ENCODE data around the gene NAALADL1. TPM values are rescaled to one million over a fixed set of nuclear protein-coding genes. Genes with fewer than 3 reads are reported as not detected.
"Not testable (repeated sequence)": the region's sequence is repeated elsewhere in the genome, so short reads cannot be mapped to it uniquely, and the experiment has no call there.

NAALADL1 gene
- total RNA-seq, 1 donor from 2014 or later: 13.4 TPM

GRCh38 chr11:65026810-65027209 is 31.5 kb downstream of the NAALADL1 start:
- ChIA-PET CTCF (interaction anchor here (0.9 to 2.1 kb wide), 3 partner anchors 13 to 103 kb away, joined by 3 to 5 read pairs (median 4); partner anchors contain the start of genes ARL2 and TM7SF2), POLR2A (interaction anchor here (0.6 to 1.5 kb wide), 7 partner anchors 11 to 283 kb away, joined by 3 to 9 read pairs (median 4); partner anchors contain the start of genes ARL2, PPP2R5B, RASGRP2 and SAC3D1)
- H3K4me3 Mint-ChIP-seq: peak overlapping the region; percentile 85
- ATAC-seq (ENCODE audit: low read depth) (no peak), DNase-seq (no peak)
- peak overlapping the region; percentile 88 for H3K27ac Mint-ChIP-seq
- H3K36me3 Mint-ChIP-seq (ENCODE audit: low read depth): peaks cover 7% of the 10 kb centered on the region
- no peak for TF ChIP-seq CTCF (IDR thresholded peaks at IDR 0.05)
- no peaks in the 10 kb centered on the region for H3K27me3 Mint-ChIP-seq
- intact Hi-C loops (cut with micrococcal nuclease): loop anchor here (1.0 to 5.0 kb wide), 9 partner anchors 13 to 545 kb away; partner anchors contain the start of genes ARL2, ATG2A, CAPN1 and CDCA5
- H3K9me3 Mint-ChIP-seq: no peaks in the 10 kb centered on the region
- H3K4me1 Mint-ChIP-seq: peaks cover 21% of the 10 kb centered on the region

- H3K27ac Mint-ChIP-seq; H3K4me3 Mint-ChIP-seq; intact Hi-C loops (cut with micrococcal nuclease); H3K9me3 Mint-ChIP-seq; POLR2A ChIA-PET; DNase-seq; H3K27me3 Mint-ChIP-seq; CTCF ChIA-PET; ATAC-seq (ENCODE audit: low read depth): not testable (repeated sequence)
- H3K36me3 Mint-ChIP-seq (ENCODE audit: low read depth): peaks cover 28% of the 10 kb centered on the region
- H3K4me1 Mint-ChIP-seq: peaks cover 18% of the 10 kb centered on the region
These were observed 34.9 kb downstream of the NAALADL1 start for GRCh38 chr11:65023502-65023901.

- peaks cover 5% of the 10 kb centered on the region for H3K4me1 Mint-ChIP-seq
- H3K36me3 Mint-ChIP-seq (ENCODE audit: low read depth): peaks cover 39% of the 10 kb centered on the region
- DNase-seq: no peak
- ChIA-PET CTCF (no interaction called here), POLR2A (interaction anchor here (0.6 kb wide), 1 partner anchor 223 kb away, joined by 9 read pairs; no protein-coding TSS in a partner anchor)
- H3K4me3 Mint-ChIP-seq: no peak overlapping the region
- ATAC-seq (ENCODE audit: low read depth): no peak
- H3K27ac Mint-ChIP-seq: no peak overlapping the region
- no peaks in the 10 kb centered on the region for H3K27me3 Mint-ChIP-seq
- intact Hi-C loops (cut with micrococcal nuclease): no loop called here
- H3K9me3 Mint-ChIP-seq: no peaks in the 10 kb centered on the region
- no peak for TF ChIP-seq CTCF (IDR thresholded peaks at IDR 0.05)
These were observed 36.8 kb downstream of the NAALADL1 start for GRCh38 chr11:65021509-65021908.

GRCh38 chr11:65021003-65021402 is 37.4 kb downstream of the NAALADL1 start:
- CTCF ChIA-PET: no interaction called here
- DNase-seq (no peak), ATAC-seq (ENCODE audit: low read depth) (no peak)
- intact Hi-C loops (cut with micrococcal nuclease): no loop called here
- H3K4me1 Mint-ChIP-seq: peaks cover 9% of the 10 kb centered on the region
- peaks cover 42% of the 10 kb centered on the region for H3K36me3 Mint-ChIP-seq (ENCODE audit: low read depth)
- H3K9me3 Mint-ChIP-seq: no peaks in the 10 kb centered on the region
- no peak for TF ChIP-seq CTCF (IDR thresholded peaks at IDR 0.05)
- H3K4me3 Mint-ChIP-seq: no peak overlapping the region
- no peaks in the 10 kb centered on the region for H3K27me3 Mint-ChIP-seq
- POLR2A ChIA-PET: no interaction called here
- H3K27ac Mint-ChIP-seq: no peak overlapping the region

GRCh38 chr11:65019824-65020223 is 38.5 kb downstream of the NAALADL1 start:
- no peak overlapping the region for H3K27ac Mint-ChIP-seq
- CTCF ChIA-PET: no interaction called here

More at GRCh38 chr11:65019824-65020223, 38.5 kb downstream of the NAALADL1 start:
- ATAC-seq (ENCODE audit: low read depth) (no peak), DNase-seq (no peak)
- H3K27me3 Mint-ChIP-seq: no peaks in the 10 kb centered on the region
- TF ChIP-seq CTCF (IDR thresholded peaks at IDR 0.05): no peak
- no peaks in the 10 kb centered on the region for H3K9me3 Mint-ChIP-seq
- POLR2A ChIA-PET: no interaction called here
- H3K36me3 Mint-ChIP-seq (ENCODE audit: low read depth): peaks cover 42% of the 10 kb centered on the region
- intact Hi-C loops (cut with micrococcal nuclease): no loop called here
- no peak overlapping the region for H3K4me3 Mint-ChIP-seq
- H3K4me1 Mint-ChIP-seq: peaks cover 14% of the 10 kb centered on the region

Measured in activated B cell treated with CpG ODN at 0.5 μM for 24 hours (primary cell).